ENCODE results near the gene FEM1B.

Gene FEM1B

GRCh38 chr15:68321229-68321628 lies 43.7 kb downstream of the FEM1B start:
- in situ Hi-C loops (cut with MboI; ENCODE audit: low sequenced_read_pairs) = no loop called here

DNA sequence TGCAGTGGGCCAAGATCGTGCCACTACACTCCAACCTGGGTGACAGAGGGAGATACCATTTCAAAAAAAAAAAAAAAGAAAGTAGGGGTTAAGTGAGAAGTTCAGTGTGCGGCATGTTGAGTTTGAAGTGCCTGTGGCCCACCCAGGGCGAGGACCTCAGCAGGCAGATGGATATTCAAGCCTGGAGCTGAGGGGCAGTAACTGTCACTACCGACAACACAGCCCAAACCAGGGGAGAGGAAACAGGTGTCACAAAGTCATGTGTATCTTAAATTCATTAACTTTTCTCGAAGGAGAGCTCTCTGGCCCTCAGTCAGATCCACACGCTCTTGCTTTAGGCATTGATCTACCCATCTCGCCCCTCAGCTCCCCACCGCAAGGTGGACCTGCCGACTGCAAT lies 45.3 kb downstream of the FEM1B start:
- in situ Hi-C loops (cut with MboI; ENCODE audit: low sequenced_read_pairs) = no loop called here

DNA sequence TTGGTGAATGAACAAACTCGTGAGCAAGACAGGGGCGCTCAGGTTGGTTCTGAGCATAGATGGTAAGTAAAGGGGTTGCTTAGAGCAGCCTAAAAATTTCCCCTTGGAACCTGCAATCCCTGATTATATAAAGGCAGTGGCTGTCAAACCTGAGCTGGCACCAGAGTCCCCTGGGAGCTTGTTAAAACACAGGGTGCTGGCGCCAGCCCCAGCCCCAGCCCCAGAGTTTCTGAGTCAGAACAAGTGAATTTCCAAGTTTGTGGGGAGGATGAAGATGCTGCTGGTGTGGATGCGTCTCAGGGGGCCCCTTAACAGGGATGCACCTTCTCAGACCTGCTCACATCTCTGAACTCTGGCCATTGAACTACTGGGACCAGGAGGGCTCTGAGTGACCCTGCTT lies 48.2 kb downstream of the FEM1B start:
- in situ Hi-C loops (cut with MboI; ENCODE audit: low sequenced_read_pairs) = no loop called here

DNA sequence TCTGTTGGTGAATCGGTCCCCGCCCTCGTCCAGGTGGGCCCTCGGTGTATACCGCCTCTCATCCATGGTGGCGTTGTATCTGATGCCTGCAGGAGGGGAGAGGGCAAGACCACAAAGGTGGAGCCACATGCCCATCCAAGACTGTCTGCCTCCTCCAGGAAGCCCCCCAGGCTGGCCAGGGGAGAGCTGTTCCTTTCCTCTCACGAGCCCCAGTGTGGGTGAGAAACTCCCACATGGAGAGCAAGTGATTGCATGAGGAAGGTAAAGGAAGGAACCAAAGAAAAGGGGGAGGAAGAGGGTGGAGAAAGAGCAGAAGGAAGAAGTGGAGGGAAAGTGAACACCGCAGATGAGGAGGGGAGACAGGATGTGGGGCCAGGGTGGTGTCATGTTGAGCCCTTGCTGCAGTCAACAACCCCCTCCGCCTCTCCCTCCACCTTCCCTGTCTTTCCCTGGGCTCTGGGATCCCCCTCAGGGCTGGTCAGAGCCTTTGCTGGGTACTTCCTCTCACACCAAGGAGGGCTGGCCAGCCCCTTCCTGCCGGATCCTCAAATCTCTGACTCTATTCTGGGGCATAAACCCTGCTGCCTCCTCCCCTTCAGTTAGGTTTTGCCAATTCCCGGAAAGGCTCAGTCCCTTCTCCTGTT lies 49.3 kb downstream of the FEM1B start:
- in situ Hi-C loops (cut with MboI; ENCODE audit: low sequenced_read_pairs) = no loop called here

DNA sequence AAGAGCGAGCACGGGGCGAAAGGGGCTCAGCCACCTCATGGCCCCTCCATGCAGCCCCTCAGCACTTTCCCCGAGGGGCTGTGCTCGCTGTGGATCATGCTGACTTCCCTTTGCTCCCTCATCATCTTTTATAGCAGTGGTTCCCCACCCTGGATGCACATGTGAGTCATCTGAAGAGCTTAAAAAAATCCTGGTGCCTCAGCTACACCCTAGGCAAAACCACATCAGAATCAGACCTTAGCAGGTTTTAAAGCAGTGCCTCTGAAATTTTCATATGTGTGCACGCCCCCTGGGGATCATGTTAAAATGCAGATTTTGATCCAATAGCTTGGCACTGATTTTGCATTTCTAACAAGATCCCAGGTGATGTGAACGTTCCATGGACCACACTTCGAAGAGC lies 50.9 kb downstream of the FEM1B start:
- in situ Hi-C loops (cut with MboI; ENCODE audit: low sequenced_read_pairs) = no loop called here

- in situ Hi-C loops (cut with MboI; ENCODE audit: low sequenced_read_pairs) = no loop called here
Measured at GRCh38 chr15:68328964-68329363, 51.4 kb downstream of the FEM1B start.

- in situ Hi-C loops (cut with MboI; ENCODE audit: low sequenced_read_pairs) = no loop called here
Measured at GRCh38 chr15:68330416-68330815, 52.9 kb downstream of the FEM1B start.

GRCh38 chr15:68330901-68331300 lies 53.4 kb downstream of the FEM1B start:
- in situ Hi-C loops (cut with MboI; ENCODE audit: low sequenced_read_pairs) = no loop called here

DNA sequence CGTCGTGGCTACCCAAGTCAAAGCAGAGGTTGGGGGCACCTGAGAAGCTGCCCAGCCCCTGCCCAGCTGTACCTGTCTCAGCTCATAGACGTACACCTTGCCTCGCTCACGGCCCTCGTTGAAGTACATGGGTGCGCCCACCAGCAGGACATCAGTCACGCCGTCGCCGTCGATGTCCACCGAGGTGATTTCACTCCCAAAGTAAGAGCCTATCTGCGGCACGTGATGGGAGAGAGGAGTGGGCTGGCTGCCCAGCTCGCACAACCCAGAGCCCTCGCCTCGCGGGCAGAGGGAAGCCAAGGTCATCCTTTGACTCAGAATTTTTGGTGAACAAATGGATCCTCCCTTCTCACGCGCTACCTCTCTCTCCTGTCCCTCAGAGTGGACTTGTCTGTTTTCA lies 54.7 kb downstream of the FEM1B start:
- in situ Hi-C loops (cut with MboI; ENCODE audit: low sequenced_read_pairs) = no loop called here

DNA sequence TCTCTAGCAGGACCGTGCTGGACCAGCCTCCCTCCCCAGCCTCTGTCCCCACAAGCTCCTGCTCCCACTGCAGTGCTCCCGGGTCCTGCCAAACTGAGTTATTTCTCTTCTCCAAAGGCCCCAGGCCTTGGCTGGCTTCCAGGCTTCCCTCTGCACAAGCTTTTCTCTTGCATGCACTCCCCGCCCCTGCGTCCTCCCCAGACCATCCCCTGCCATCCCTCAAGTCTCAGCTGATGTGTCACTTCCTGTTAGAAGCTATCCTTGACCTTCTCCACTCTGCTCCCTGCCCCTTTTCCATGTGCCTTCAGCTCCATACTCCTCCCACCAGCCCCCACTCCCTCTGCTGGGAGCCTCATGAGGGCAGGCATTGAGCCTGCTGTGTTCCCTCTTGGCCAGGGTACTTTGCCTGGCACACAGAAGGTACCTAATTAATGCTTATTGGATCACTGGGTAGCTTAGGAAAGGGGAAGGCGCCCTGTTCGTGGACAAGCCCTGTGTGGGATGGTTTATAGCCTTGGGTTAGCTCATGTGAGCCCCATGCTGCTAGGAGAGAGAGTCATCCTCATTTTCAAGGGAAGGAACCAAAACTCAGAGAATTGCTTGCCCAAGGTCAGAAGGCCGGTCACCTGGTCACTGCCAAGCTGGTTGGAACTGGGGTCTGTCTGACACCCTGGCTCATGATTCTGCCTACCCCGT lies 56.4 kb downstream of the FEM1B start:
- in situ Hi-C loops (cut with MboI; ENCODE audit: low sequenced_read_pairs) = no loop called here

GRCh38 chr15:68334661-68335124 lies 57.1 kb downstream of the FEM1B start:
- in situ Hi-C loops (cut with MboI; ENCODE audit: low sequenced_read_pairs) = no loop called here

DNA sequence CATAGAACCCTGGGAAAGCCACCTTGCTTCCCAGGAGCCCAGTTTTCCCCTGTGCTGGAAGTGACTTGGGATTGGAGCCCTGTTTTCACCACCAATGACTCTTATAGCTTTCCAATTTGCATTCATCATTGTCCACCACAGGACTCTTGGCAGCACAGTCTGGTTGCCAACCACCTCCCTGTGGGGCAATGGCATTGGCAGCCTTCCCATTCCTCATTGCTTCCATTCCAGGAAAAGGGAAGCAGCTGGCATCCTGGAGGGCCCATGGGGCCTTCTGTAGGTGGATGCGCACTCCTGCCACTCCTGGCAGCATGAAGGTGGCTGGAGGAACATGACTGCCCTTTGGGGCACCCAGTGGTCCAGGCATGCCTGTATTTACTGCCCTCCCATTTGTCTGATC lies 57.7 kb downstream of the FEM1B start:
- in situ Hi-C loops (cut with MboI; ENCODE audit: low sequenced_read_pairs) = no loop called here

DNA sequence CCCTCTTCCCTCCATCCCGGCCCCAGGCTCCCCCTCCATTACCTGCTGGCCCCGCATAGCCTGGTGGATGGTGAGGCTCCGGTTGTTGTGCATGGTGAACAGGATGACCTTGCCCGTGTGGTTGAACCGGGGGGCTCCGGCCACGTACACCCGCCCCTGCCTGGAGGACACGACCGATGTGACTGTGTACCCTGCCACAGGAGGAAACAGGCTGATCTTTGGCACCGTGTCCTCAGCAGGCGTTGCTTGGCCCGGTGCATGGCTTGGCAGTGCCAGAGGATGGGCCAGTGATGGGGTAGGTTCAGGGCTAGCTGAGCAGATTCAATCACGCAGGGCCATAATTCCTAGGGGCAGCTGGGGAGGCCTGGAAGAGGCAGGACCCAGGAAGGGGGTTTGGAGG lies 58.1 kb downstream of the FEM1B start:
- in situ Hi-C loops (cut with MboI; ENCODE audit: low sequenced_read_pairs) = no loop called here

GRCh38 chr15:68336516-68336915 lies 59.0 kb downstream of the FEM1B start:
- in situ Hi-C loops (cut with MboI; ENCODE audit: low sequenced_read_pairs) = no loop called here

GRCh38 chr15:68337826-68338225 lies 60.3 kb downstream of the FEM1B start:
- in situ Hi-C loops (cut with MboI; ENCODE audit: low sequenced_read_pairs) = no loop called here

DNA sequence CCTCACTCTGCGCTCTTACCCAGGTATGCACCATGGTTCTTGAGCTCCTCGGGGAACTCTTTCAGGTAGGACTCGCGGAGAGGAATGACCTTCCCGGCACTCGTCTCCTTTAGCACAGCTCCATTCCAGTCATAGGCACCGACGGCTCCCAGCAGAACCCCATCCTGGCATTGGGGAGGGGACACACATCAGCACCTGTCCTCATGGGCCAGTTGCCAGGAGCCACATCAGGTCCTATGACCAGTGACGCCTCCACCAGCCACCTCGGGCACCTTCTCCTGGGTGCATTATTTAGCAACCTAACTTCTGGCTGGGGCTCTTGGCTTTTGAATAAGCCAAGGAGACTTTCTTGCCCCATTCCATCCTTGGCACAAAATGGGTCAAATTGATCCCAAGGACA lies 61.9 kb downstream of the FEM1B start:
- in situ Hi-C loops (cut with MboI; ENCODE audit: low sequenced_read_pairs) = no loop called here

DNA sequence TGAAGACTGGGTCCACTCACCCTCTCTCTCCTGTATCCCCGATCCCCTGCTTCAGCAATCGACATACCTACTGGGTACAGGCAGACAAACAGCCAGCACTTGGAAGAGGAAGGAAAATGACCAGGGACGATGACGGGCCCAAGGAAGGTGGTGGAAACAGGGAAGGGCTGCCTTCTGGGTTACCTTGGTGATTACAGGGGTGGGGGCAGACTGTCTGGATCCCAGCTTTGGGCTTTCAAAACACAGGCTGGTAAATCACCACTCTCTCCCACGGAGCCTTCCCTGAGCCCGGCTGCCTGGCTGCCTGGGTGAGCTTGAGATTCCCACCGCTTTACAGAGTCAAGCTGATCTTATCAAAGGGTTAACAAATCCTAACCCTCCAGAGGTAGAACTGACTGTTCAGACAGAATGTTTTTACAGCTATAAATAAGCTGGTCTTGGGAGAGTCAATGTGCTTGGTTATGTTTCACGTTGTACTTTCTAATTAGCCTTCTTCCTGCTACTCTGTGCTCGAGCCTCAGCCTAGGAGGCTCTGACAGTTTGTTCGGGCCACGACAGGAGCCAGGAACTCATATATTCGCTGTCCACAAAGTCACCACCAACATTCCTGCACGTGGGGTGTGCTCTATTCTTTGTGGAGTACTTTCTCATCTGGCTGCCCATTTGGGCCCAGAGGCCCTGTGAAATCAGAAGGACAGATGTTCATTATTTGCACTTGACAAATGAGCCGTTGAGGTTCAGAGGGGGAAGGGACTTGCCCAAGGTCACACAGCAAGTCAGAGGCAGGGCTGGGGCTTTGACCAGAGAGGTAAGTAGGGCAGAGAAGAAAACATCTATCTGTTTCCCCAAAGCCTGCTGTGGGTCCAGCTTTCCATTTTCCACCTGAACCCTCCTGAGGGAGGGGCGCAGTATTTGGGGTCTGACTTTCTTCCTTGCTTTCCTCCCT lies 63.5 kb downstream of the FEM1B start:
- in situ Hi-C loops (cut with MboI; ENCODE audit: low sequenced_read_pairs) = no loop called here

GRCh38 chr15:68341760-68342725 lies 64.5 kb downstream of the FEM1B start:
- in situ Hi-C loops (cut with MboI; ENCODE audit: low sequenced_read_pairs) = no loop called here

- in situ Hi-C loops (cut with MboI; ENCODE audit: low sequenced_read_pairs) = no loop called here
Measured at GRCh38 chr15:68343579-68344225, 66.2 kb downstream of the FEM1B start.

- in situ Hi-C loops (cut with MboI; ENCODE audit: low sequenced_read_pairs) = no loop called here
Measured at GRCh38 chr15:68344600-68344999, 67.1 kb downstream of the FEM1B start.

All from hTERT RPE-1 (cell line).